ENCODE results near the gene KDELR1. TPM values are rescaled to one million over a fixed set of nuclear protein-coding genes. Genes with fewer than 3 reads are reported as not detected.

The KDELR1 gene
- total RNA-seq, result 70.1 TPM
- long read RNA-seq, transcript KDELR1-201 (5 exons, 1,557 nt), result major isoform, 40 of 60 reads
- long read RNA-seq, transcript KDELR1-203 (4 exons, 1,594 nt), result minor isoform, 11 of 60 reads
- long read RNA-seq, partial matches to known transcripts, result 6 of 60 reads
- long read RNA-seq, other reads (novel, unspliced or antisense), result 3 of 60 reads

- intact Hi-C loops (cut with DNase I), result loop anchor here (2.0 to 5.0 kb wide), 2 partner anchors 27 to 56 kb away; partner anchors contain the start of genes GRWD1 and SYNGR4
- peak; percentile 91 for DNase-seq (ENCODE audit: low spot score)
These were observed at the start of gene KDELR1 for GRCh38 chr19:48391100-48392005. TSS of gene KDELR1 (minus strand) at chr19:48391551. CDS start at chr19:48391358, 193 bp downstream.

DNA sequence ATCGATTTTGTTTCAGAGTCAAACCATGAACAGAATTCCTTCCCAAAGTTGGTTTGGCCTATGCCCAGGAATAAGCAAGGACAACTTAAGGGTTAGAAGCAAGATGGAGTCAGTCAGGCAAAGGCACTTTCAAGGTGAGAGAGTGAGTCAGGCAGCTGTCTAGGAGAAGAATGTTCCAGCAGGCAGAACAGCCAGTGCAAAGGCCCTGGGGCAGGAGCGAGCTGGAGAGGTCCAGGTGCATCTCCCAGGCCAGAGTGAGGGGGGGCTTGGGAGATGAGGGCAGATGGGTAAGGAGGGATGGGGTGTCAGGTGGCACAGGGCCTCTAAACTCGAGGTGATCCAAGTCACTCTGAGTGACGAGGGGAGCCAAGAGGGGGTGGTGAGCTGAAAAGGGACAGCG, 45.2 kb upstream of the KDELR1 start:
- no peak for DNase-seq (ENCODE audit: low spot score)
- intact Hi-C loops (cut with DNase I), result no loop called here

GRCh38 chr19:48433337-48433736, 42.0 kb upstream of the KDELR1 start:
- intact Hi-C loops (cut with DNase I), result no loop called here
- no peak for DNase-seq (ENCODE audit: low spot score)

DNA sequence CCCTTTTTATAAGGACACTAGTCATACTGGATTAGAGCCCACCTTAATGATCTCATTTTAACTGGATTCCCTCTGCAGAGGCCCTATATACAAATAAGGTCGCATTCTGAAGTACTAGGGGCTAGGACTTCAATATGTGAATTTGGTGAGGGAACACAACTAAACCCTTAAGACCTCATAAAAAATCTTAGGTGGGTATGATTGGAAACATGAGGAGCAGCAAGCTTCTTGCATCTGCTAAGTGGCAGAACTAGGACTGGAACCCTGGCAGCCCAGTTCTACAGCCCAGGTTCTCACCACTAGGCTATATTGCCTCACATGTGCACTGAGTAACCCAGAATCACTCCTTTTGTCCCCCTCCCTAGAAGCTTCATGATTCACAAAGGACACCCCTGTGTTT, 37.3 kb upstream of the KDELR1 start:
- intact Hi-C loops (cut with DNase I), result no loop called here
- DNase-seq (ENCODE audit: low spot score), result no peak

DNA sequence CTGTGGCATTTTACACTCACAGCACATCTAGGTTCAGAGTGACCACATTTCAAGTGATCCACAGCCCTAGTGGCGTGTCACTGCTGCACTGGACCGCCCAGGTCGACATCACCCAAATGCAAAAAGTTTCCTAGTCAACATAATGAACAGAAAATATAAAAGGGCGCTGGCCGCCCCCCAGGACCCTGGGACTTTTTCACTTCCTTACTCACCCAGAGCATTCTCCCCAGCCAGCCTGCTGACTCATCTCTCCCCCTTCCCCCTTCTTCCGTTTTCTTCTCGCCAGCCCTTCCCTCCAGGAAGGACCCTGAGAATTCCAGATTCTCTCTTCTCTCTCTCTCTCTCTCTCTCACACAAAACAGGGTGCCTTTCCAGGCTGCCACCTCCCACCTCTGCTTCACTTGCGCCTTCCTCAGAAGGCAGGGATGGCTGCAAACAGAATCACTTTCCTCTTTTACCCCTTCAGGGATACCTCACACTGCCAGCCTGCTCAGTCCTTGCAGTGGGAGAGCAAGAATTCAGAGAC, 33.4 kb upstream of the KDELR1 start:
- intact Hi-C loops (cut with DNase I), result no loop called here
- DNase-seq (ENCODE audit: low spot score), result no peak

- intact Hi-C loops (cut with DNase I), result no loop called here
- no peak for DNase-seq (ENCODE audit: low spot score)
These were observed 30.2 kb upstream of the KDELR1 start for GRCh38 chr19:48421548-48421947.

DNA sequence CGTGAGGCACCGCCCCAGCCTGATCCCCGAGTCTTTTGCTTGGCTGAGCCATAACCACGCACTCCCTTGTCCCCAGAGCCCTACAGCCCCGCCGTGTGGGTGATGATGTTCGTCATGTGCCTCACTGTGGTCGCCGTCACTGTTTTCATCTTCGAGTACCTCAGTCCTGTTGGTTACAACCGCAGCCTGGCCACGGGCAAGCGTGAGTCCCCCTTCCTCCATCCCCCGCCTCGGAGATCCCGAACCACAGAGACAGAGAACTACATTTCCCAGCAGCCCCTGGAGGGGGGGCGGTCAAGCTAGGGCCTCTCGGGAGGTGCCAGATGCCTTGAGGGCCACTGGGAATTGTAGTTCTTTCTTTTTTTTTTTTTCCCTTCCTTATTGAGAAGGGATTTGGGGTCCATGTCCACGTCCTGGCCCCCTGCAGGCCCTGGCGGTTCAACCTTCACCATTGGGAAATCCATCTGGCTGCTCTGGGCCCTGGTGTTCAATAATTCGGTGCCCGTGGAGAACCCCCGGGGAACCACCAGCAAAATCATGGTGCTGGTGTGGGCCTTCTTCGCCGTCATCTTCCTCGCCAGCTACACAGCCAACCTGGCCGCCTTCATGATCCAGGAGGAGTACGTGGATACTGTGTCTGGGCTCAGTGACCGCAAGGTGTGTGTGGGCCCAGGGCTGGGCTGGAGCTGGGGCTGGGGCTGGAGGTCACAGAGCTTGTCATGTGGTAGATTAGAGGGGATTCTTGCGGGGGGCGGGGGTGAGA, 28.0 kb upstream of the KDELR1 start:
- DNase-seq (ENCODE audit: low spot score), result no peak
- intact Hi-C loops (cut with DNase I), result no loop called here

GRCh38 chr19:48418317-48419064, 27.1 kb upstream of the KDELR1 start:
- intact Hi-C loops (cut with DNase I), result no loop called here
- no peak for DNase-seq (ENCODE audit: low spot score)

DNA sequence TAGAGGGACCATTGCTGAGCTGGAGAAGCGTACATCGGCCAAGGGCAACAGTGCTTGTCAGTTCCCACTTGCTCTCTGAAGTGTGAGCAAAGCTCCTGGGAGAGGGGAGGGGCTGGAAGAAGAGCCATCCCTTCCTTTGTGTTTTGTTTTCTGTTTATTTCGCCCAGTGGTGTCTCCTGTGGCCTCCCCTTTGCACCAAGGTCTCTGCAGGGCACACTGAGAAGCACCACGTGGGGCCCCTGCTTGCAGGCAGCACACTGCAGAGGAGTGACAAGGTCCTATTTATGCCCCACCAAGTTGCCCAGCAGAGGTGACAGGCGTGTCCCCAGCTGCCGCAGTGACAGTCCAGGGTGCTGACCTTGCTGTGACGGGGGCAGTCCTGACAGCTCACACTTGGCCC, 26.1 kb upstream of the KDELR1 start:
- intact Hi-C loops (cut with DNase I), result no loop called here
- DNase-seq (ENCODE audit: low spot score), result no peak

DNA sequence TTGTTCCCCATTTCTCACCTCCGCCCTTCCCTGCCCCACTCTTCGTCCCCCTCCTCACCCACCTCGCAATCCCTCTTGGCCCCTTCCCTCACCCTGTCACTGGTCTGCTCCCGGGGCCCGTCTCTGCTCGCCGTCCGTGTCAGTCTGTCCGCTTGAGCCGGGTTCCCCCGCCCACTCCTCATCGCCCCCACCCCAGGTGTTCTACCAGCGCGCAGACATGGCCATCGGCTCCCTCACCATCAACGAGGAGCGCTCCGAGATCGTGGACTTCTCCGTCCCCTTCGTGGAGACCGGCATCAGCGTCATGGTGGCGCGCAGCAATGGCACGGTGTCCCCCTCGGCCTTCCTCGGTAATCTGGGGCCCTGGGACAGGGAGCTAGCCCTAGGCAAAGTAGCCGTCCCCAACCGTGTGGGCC, 24.5 kb upstream of the KDELR1 start:
- intact Hi-C loops (cut with DNase I), result no loop called here
- DNase-seq (ENCODE audit: low spot score), result no peak

DNA sequence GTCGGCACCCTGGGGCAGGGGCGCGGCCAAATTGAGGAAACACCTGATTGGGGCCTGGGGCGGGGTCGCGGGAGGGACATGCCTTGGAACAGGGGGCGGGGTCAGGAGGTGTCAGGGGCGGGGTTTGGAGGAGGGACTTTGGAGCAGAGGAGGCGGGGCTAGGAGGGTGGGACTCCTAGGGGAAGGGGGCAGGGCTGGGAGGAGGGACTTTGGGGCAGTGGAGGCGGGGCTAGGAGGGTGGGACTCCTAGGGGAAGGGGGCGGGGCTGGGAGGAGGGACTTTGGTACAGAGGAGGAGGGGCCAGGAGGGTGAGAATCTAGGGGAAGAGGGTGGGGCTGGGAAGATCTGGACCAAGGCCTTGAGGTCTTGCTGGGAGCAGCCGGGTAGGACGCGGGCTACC, 24.0 kb upstream of the KDELR1 start:
- intact Hi-C loops (cut with DNase I), result no loop called here
- DNase-seq (ENCODE audit: low spot score), result peak; percentile 86

DNA sequence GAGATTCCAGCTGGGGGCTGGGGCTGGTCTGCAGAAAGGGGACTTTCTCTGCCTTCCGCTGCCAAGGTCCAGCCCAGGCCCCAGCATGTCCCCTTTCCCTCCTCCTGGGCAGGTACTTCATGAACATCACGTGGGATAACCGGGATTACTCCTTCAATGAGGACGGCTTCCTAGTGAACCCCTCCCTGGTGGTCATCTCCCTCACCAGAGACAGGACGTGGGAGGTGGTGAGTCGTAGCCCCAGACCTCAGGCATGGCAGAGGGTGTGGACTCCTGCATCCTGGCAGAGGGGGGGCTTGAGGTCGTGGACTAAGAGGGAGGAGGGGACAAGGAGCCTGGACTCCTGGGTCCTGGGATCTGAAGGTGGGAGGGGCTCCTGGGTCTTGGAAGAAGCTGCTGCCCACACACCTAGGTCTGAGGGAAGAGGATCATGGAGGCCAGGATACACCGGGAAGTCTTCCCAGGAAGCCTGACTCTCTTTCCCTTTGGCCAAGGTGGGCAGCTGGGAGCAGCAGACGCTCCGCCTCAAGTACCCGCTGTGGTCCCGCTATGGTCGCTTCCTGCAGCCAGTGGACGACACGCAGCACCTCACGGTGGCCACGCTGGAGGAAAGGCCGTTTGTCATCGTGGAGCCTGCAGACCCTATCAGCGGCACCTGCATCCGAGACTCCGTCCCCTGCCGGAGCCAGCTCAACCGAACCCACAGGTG, 22.7 kb upstream of the KDELR1 start:
- no peak for DNase-seq (ENCODE audit: low spot score)
- intact Hi-C loops (cut with DNase I), result no loop called here

GRCh38 chr19:48405850-48406249, 14.5 kb upstream of the KDELR1 start:
- intact Hi-C loops (cut with DNase I), result no loop called here
- no peak for DNase-seq (ENCODE audit: low spot score)

GRCh38 chr19:48405010-48405659, 13.8 kb upstream of the KDELR1 start:
- DNase-seq (ENCODE audit: low spot score), result no peak
- intact Hi-C loops (cut with DNase I), result no loop called here

- intact Hi-C loops (cut with DNase I), result no loop called here
- DNase-seq (ENCODE audit: low spot score), result no peak
These were observed 12.3 kb upstream of the KDELR1 start for GRCh38 chr19:48403606-48404005.

DNA sequence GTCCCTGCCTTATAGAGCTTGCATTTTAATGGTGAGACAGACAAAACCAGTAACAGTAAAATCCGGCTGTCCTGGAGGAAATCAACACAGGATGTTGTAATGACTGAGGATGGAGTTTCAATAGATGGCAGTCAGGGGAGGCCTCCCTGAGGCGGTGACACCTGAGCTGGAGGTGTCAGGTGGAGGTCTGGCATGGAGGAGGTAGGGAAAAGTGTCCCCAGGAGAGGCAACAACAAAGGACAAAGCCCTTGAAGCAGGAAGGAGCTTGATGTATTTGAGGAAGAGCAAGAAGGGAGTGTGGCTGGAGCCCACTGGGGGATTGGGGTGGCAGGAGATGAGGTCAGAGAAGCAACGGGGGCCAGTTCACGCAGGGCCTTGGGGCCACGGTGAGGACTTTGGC, 9.9 kb upstream of the KDELR1 start:
- DNase-seq (ENCODE audit: low spot score), result no peak
- intact Hi-C loops (cut with DNase I), result no loop called here

DNA sequence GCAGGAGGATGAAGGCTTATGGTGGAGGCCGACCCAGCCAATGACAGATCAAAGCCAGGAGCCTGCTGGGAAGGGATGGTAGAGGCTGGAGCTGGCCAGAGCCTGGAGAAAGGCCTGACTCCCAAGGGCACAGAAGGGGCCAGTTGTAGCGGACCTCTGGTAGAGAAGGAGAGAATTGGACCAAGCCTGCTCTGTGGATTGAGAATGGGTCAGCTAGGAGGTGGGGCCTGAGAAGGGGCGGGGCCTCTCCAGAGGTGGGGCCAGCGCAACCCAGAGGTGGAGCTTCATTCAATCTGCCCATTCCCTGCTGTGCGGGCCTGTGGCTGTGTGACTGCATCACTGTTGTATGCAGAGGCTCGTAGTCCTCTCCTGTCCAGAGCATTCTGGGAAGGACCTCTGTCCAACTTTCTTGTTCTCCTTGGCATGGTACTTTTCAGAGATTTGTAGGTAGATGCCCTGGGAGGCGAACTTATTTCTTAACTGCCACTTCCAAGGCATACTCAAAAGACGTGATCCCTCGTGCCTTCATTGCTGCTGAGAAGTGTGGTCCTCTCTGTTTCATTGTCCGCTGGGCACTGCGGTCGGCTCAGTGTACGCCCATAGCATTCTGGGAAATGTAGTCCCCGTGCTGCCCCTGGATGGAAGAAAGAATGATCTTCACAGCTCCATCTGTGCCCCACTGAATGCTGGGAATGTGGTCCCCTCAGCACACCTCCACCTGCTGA, 8.8 kb upstream of the KDELR1 start:
- intact Hi-C loops (cut with DNase I), result no loop called here
- no peak for DNase-seq (ENCODE audit: low spot score)
